Measurements from ENCODE around the gene COPS8. TPM values are rescaled to one million over a fixed set of nuclear protein-coding genes. Genes with fewer than 3 reads are reported as not detected.

Gene COPS8
- total and polyA plus RNA-seq, 2 of the 8 experiments (the other 6 are each of a cell fraction or from before 2014, with no cell fraction given): 59.3 to 67.5 TPM

DNA sequence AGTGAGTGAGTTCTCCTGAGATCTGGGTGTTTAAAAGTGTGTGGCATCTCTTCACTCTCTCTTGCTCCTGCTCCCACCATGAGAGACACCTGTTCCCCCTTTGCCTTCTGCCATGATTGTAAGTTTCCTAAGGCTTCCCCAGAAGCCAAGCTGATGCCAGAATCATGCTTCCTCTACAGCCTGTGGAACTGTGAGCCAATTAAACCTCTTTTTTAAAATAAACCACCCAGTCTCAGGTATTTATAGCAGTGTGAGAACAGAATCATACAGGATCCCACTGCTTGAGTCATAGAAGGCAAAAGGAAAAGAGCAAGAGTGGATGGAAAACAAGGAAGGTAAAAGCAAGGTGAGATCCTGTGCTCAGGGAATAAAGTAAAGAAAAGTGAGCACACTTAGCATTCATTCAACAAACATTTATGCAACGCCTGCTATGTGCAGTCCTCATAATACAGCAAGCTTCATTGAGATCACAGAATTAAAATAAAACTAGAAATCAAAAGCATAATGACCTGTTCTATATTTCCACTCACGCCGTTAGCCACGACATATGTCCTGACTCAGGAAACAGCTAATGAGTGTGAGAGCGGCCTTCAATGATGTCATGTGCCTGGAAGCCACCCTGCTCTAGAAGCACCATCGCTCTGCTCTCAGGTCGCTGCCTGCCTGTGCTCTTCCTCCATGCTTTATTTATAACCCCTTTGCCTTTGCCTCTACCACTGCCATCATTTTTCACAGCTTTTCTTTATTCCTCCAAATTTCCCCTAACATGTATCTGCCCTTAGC is 11.3 kb upstream of the COPS8 start:
- no peak for FAIRE-seq
- Histone ChIP-seq H4K5ac (ENCODE audit: insufficient read length, low read depth, low read length) (no peak overlapping the region), H3K36me3 (ENCODE audit: control insufficient read depth in 2 of 4, insufficient read depth in 4 of 4, low read length in 3 of 4) (no peaks in the 10 kb centered on the region), H3K27me3 (replicated peaks in 1 of 4; ENCODE audit: control insufficient read depth in 3 of 4, extremely low read depth in 1 of 4, insufficient read depth in 3 of 4, low read length in 3 of 4) (no peaks in the 10 kb centered on the region), H3K4me3 (ENCODE audit: extremely low read depth in 1 of 4, insufficient read depth in 2 of 4, low read depth in 3 of 4, low read length in 4 of 4) (no peak overlapping the region), H2BK15ac (ENCODE audit: low read length) (no peak overlapping the region), H3K79me1 (ENCODE audit: low read depth, low read length) (no peaks in the 10 kb centered on the region), H2BK120ac (replicated peaks; ENCODE audit: low read depth, low read length) (no peak overlapping the region), H3K27ac (ENCODE audit: low read depth, low read length) (no peak overlapping the region), H4K20me1 (replicated peaks in 1 of 2; ENCODE audit: control insufficient read depth in 1 of 2, insufficient read depth in 2 of 2, low read length in 2 of 2) (no peaks in the 10 kb centered on the region), H2BK12ac (ENCODE audit: low read depth, low read length) (no peak overlapping the region), H4K91ac (replicated peaks; ENCODE audit: insufficient read length, low read length) (no peak overlapping the region), H2BK5ac (ENCODE audit: low read depth, low read length) (no peak overlapping the region), H2AFZ (ENCODE audit: low read length) (no peak overlapping the region), H3K18ac (ENCODE audit: extremely low read depth, low read length) (no peak overlapping the region), H3K14ac (ENCODE audit: insufficient read length) (no peak overlapping the region), H3K9ac (replicated peaks in 1 of 4; ENCODE audit: extremely low read depth in 1 of 4, low read depth in 3 of 4, low read length in 3 of 4) (no peak overlapping the region), H3K23me2 (ENCODE audit: low read depth, low read length) (no peaks in the 10 kb centered on the region; the same call in 1 of the 2 replicates), H2AK5ac (ENCODE audit: low read depth, low read length) (no peak overlapping the region), H4K8ac (ENCODE audit: extremely low read depth, insufficient read depth, low read length) (no peak overlapping the region; the same call in 1 of the 2 replicates), H3K56ac (replicated peaks; ENCODE audit: insufficient read length, low read depth, low read length) (no peak overlapping the region), H2BK20ac (ENCODE audit: low read length) (no peak overlapping the region), H3K9me3 (ENCODE audit: insufficient read depth in 2 of 2, low read depth in 1 of 2, low read length in 1 of 2) (no peaks in the 10 kb centered on the region), H3K4me2 (ENCODE audit: insufficient read depth in 1 of 2, low read depth in 2 of 2, low read length in 2 of 2) (no peak overlapping the region), H3K4me1 (replicated peaks in 1 of 4; ENCODE audit: control insufficient read depth in 3 of 4, insufficient read depth in 4 of 4, low read length in 3 of 4) (no peaks in the 10 kb centered on the region), H3K4ac (replicated peaks; ENCODE audit: insufficient read length, low read depth, low read length) (no peak overlapping the region), H3K79me2 (ENCODE audit: control insufficient read depth in 1 of 2, insufficient read depth in 2 of 2, low read length in 2 of 2) (no peaks in the 10 kb centered on the region), H3K23ac (ENCODE audit: insufficient read length) (no peak overlapping the region)
- DNase-seq (ENCODE audit: low read depth in 1 of 2, low spot score in 2 of 2): no peak
- CTCF ChIA-PET (ENCODE audit: partially characterized antibody): interaction anchor here (0.6 to 4.2 kb wide), 9 partner anchors 11 to 765 kb away, joined by 3 to 20 read pairs (median 4); partner anchors contain the start of gene COPS8
- 87% methylated on average over 7 of the region's 7 CpGs; no CpG with 5 or more reads in 1 of the 2 experiments for WGBS, 2 experiments (ENCODE audit: extremely low coverage in 1 of 2, insufficient coverage in 1 of 2, insufficient read length in 1 of 2, insufficient replicate concordance in 2 of 2, low coverage in 1 of 2, low lambda C conversion rate in 2 of 2, missing lambda C conversion rate in 1 of 2)
- POLR2A ChIA-PET (ENCODE audit: partially characterized antibody): interaction anchor here (0.6 to 1.2 kb wide), 2 partner anchors 11 to 44 kb away, joined by 3 to 4 read pairs; partner anchors contain the start of gene COPS8
- TF ChIP-seq EP300 (IDR thresholded peaks at IDR 0.05; ENCODE audit: borderline replicate concordance in 1 of 2, low read depth in 2 of 2, low read length in 2 of 2): no peak
- TF ChIP-seq RBBP5 (IDR thresholded peaks at IDR 0.05; ENCODE audit: borderline replicate concordance, low read depth, low read length): no peak
- TF ChIP-seq, protein P1, sequence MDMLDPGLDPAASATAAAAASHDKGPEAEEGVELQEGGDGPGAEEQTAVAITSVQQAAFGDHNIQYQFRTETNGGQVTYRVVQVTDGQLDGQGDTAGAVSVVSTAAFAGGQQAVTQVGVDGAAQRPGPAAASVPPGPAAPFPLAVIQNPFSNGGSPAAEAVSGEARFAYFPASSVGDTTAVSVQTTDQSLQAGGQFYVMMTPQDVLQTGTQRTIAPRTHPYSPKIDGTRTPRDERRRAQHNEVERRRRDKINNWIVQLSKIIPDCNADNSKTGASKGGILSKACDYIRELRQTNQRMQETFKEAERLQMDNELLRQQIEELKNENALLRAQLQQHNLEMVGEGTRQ (IDR thresholded peaks at IDR 0.05; ENCODE audit: low read length): no peak
- TF ChIP-seq HDAC6 (IDR thresholded peaks at IDR 0.05; ENCODE audit: low read depth, low read length): no peak
- TF ChIP-seq SIRT6 (IDR thresholded peaks at IDR 0.05; ENCODE audit: low read length): no peak
- no peak for TF ChIP-seq RXRA (IDR thresholded peaks at IDR 0.05; ENCODE audit: insufficient read depth, low read depth, low read length)
- TF ChIP-seq, protein P2, sequence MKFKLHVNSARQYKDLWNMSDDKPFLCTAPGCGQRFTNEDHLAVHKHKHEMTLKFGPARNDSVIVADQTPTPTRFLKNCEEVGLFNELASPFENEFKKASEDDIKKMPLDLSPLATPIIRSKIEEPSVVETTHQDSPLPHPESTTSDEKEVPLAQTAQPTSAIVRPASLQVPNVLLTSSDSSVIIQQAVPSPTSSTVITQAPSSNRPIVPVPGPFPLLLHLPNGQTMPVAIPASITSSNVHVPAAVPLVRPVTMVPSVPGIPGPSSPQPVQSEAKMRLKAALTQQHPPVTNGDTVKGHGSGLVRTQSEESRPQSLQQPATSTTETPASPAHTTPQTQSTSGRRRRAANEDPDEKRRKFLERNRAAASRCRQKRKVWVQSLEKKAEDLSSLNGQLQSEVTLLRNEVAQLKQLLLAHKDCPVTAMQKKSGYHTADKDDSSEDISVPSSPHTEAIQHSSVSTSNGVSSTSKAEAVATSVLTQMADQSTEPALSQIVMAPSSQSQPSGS (IDR thresholded peaks at IDR 0.05; ENCODE audit: low read length): no peak
- TF ChIP-seq CEBPB (IDR thresholded peaks at IDR 0.05; ENCODE audit: low read depth, low read length): no peak
- no peak for TF ChIP-seq MAFK (IDR thresholded peaks at IDR 0.05; ENCODE audit: low read depth, low read length)

All from H1 (cell line).